ENCODE results near the gene NMNAT2.
A peak's percentile ranks its signal among the peaks of the same experiment; 100 is the strongest.
"Not testable (repeated sequence)": the region's sequence is repeated elsewhere in the genome, so short reads cannot be mapped to it uniquely, and the experiment has no call there.

NMNAT2 gene

GRCh38 chr1:183285256-183285655, 132.9 kb downstream of the NMNAT2 start:
- DNase-seq (ENCODE audit: low read depth): no peak

- DNase-seq (ENCODE audit: low read depth): no peak
Observed at GRCh38 chr1:183284086-183284485, 134.1 kb downstream of the NMNAT2 start.

- no peak for DNase-seq (ENCODE audit: low read depth)
Observed at GRCh38 chr1:183283286-183283685, 134.9 kb downstream of the NMNAT2 start.

GRCh38 chr1:183282101-183282855, 135.9 kb downstream of the NMNAT2 start:
- DNase-seq (ENCODE audit: low read depth): no peak

GRCh38 chr1:183281553-183282091, 136.6 kb downstream of the NMNAT2 start:
- DNase-seq (ENCODE audit: low read depth): peak; percentile 78

- no peak for DNase-seq (ENCODE audit: low read depth)
Observed at GRCh38 chr1:183281039-183281438, 137.1 kb downstream of the NMNAT2 start.

- peak; percentile 58 for DNase-seq (ENCODE audit: low read depth)
Observed at GRCh38 chr1:183279835-183280234, 138.3 kb downstream of the NMNAT2 start.

- peak; percentile 58 for DNase-seq (ENCODE audit: low read depth)
Observed at GRCh38 chr1:183278739-183279591, 139.2 kb downstream of the NMNAT2 start.

- no peak for DNase-seq (ENCODE audit: low read depth)
Observed at GRCh38 chr1:183277821-183278738, 140.1 kb downstream of the NMNAT2 start.

- no peak for DNase-seq (ENCODE audit: low read depth)
Observed at GRCh38 chr1:183276386-183277080, 141.6 kb downstream of the NMNAT2 start.

GRCh38 chr1:183275322-183275721, 142.9 kb downstream of the NMNAT2 start:
- no peak for DNase-seq (ENCODE audit: low read depth)

GRCh38 chr1:183274836-183275235, 143.3 kb downstream of the NMNAT2 start:
- DNase-seq (ENCODE audit: low read depth): no peak

- not testable (repeated sequence) for DNase-seq (ENCODE audit: low read depth)
Observed at GRCh38 chr1:183273984-183274383, 144.2 kb downstream of the NMNAT2 start.

GRCh38 chr1:183273300-183273699, 144.9 kb downstream of the NMNAT2 start:
- no peak for DNase-seq (ENCODE audit: low read depth)

- peak; percentile 61 for DNase-seq (ENCODE audit: low read depth)
Observed at GRCh38 chr1:183272390-183272848, 145.8 kb downstream of the NMNAT2 start.

GRCh38 chr1:183270541-183271141, 147.5 kb downstream of the NMNAT2 start:
- peak; percentile 57 for DNase-seq (ENCODE audit: low read depth)

- peak; percentile 94 for DNase-seq (ENCODE audit: low read depth)
Observed at GRCh38 chr1:183267646-183268431, 150.3 kb downstream of the NMNAT2 start.

GRCh38 chr1:183263886-183264602, 154.1 kb downstream of the NMNAT2 start:
- no peak for DNase-seq (ENCODE audit: low read depth)

GRCh38 chr1:183262628-183263200, 155.5 kb downstream of the NMNAT2 start:
- no peak for DNase-seq (ENCODE audit: low read depth)
